HK-2 (cell line): ENCODE results near the gene ALDH18A1.
"Not testable (repeated sequence)": the region's sequence is repeated elsewhere in the genome, so short reads cannot be mapped to it uniquely, and the experiment has no call there.

Experiments used
- DNase-seq: peaks from one replicate; pipeline ENCODE4 v3.0.0-alpha.2; 2018; ENCODE audit not compliant: unreplicated experiment

ALDH18A1 gene

GRCh38 chr10:95650232-95650631, 6.3 kb downstream of the ALDH18A1 start:
- DNase-seq = no peak

- DNase-seq = no peak
These were observed 8.4 kb downstream of the ALDH18A1 start for GRCh38 chr10:95648138-95648537.

GRCh38 chr10:95646160-95646559, 10.4 kb downstream of the ALDH18A1 start:
- no peak for DNase-seq

DNA sequence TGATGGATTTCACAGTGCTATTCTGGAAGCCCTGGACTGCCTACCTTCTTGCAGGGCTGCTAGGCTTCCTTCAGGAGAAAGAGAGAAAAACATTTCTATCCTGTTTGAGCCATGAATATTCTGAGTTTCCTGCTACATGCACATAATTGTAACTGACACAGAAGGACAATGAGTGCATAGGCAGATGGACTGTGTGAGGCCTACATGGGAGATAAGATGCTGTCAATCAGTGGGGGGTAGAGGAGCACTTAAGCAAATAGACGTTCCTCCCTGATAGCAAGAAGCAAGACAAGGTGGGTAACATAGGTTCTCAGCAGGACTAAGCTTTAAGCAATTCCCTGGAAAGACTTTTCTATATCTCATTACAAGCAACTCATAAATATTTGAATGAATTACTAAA, 11.6 kb downstream of the ALDH18A1 start:
- DNase-seq = no peak

DNA sequence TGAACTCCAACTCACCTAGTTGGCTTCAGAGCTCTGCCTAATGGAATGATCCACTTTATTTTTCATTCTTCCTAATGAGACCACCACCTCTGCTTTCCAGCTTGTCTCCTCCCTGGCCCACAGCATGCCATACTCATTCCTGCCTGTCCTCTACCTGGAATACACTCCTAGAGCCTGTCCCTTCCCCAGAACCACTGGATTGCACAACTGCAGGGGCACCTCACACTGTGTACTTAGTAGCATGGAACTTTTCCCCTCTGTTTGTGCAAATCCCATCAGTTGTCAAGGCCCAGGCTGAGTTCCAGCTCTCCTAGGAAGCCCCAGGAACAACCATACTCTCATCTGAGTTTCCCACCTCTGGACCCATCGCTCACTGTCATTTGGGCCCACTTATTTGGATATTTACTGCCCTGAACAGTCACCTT, 15.6 kb downstream of the ALDH18A1 start:
- DNase-seq = no peak

- no peak for DNase-seq
These were observed 18.6 kb downstream of the ALDH18A1 start for GRCh38 chr10:95637911-95638310.

DNA sequence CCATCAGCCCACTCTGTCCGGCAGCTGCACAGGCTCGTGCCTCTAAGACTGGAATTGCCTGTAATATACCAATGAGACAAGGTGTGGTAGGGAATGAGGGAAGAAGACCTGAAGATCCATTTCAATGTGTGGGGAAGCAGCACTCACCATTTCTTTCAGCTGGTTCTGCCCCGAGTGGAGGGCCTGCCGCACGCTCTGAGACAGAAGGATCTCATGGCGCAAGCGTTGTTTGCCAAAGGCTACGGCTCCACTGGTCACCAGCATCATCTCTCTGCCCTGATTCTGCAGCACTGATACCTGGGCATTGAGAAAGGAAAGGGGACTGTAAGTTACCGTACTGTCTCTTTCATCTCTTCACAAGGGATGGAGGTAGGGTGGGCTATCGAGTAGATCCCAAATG, 19.4 kb downstream of the ALDH18A1 start:
- DNase-seq = no peak

DNA sequence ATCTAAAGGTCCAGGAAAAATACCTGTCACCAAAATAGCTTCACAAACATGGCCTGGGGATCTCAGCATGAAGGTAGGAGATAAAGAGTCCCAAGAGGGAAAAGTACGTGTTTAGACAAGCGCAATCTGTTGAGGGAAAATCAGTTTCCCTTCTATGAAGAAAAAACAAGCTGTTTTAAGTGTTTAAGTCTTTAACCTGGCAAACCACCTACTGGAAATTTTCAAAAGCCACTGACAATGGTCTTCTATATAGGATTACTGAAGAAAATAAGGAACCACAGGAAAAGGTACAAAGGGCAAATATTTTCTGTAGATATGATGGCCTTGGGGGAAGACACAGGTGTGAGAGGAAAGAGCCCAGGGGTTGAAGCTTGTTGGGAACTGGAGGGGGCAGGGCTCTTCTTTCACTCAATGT, 21.2 kb downstream of the ALDH18A1 start:
- DNase-seq = no peak

DNA sequence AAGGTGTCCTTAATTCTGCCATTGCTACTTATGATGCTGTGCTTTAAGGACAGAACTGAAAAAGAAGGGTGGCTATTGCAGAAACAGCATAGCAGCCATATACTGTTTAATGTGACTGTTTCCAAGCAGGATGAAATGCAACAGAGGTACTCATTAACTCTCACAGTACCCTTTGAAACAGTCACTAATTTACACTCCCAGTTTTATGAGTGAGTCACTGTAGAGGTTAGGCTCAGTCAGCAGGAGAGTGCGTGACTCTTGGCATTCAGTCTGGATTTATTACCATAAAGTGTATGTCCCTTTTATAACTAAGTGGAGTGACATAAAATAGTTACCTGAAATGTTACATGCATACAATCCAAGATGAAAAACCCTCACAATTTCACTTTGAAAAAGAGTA, 27.7 kb downstream of the ALDH18A1 start:
- DNase-seq = peak; percentile 29

DNA sequence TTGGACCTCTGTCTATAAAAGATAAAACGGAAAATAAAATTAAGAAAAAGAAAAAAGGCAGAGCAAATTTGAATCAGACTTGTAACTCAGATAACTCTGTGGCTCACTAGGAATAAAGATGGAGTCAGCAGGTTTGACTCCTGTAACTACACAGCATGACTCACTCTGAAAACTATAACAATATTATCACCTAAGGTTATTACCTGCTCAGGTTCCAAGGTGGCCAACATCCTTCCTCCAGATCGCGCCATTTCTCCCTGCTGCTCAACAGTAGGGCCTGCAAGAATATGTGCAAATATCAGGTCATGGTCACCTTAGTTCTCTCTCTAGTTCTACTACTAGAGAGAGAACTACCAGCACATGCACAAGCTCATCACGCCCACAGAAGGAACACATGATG, 30.0 kb downstream of the ALDH18A1 start:
- DNase-seq = no peak

- DNase-seq = not testable (repeated sequence)
These were observed 36.1 kb downstream of the ALDH18A1 start for GRCh38 chr10:95620415-95620814.

- no peak for DNase-seq
These were observed 38.4 kb downstream of the ALDH18A1 start for GRCh38 chr10:95618101-95618500.

DNA sequence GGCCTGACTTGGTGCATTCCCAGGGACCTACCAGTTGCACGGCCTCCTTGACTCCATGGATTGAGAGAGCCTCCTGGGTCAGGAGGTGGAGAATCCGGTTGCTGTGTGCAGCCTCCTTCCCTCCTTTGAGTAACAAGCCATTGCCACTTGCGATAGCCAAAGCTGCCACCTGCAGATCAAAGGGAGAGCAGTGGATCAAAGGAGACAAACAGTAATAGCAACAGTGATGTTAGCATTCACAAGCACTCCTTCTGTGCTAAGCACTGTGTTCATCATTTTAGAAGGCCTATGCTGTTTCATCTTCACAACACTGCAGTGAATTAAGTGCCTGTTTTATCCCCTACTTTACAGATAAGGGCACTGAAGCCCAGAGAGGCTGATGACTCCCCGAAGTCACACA, 40.1 kb downstream of the ALDH18A1 start:
- DNase-seq = no peak

- no peak for DNase-seq
These were observed 43.2 kb downstream of the ALDH18A1 start for GRCh38 chr10:95613330-95613729.

DNA sequence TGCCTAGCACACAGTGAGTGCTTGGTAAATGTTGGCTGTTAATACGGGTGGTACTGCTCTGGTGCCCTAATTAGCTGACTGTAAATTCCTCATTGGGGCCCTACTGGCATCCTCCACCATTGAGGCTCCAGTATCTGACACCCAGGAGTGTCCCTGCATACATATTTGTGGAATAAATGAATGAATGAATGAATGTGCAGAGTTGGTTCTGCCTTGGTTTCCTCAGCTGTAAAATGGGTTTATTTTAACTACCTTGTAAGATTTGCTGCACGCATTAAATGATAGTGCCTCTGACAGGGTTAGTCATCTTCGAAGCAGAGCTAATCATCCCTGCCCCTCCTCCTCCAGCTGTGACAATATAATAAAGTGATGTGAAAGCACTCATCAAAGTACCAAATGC, 45.8 kb downstream of the ALDH18A1 start:
- no peak for DNase-seq

DNA sequence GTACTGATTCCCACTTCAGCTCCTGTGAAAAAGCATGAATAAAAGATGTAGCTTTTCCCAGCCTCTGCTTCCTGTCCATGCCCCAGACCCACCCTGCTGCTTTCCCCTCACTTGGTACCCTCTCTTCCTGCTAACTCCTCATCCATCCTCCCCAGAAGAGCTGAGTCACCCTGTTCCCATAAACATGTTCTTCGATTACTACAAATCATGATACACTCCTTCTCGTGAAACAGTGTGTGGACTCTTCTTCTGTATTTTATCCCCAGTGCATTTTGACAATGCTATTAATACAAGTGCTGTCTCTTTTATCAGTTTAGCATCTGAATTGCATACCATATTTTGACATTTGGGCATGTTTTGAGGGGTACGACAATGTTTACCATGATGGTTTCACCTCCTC, 49.6 kb downstream of the ALDH18A1 start:
- no peak for DNase-seq

- DNase-seq = no peak
These were observed 51.3 kb downstream of the ALDH18A1 start for GRCh38 chr10:95605163-95605562.

DNA sequence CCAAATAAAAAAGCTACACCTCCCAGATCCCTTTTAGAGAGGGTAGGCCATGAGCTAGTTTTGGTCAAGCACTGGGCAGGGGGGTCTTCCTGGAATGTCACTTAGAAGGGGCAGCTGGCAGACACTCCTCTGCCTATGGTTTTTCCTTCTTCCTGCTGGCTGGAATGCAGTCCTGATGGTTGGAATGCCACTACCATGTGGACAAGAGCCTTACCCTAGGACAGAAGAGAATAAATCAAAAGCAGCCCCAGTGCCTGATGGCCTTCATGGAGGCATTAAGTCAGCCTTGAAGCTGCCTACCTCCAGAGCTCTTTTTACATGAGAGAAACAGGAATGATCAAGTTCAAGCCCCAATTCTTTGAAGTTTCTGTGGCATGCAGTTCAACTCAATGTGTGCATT, 51.9 kb downstream of the ALDH18A1 start:
- no peak for DNase-seq

GRCh38 chr10:95602382-95602781, 54.1 kb downstream of the ALDH18A1 start:
- no peak for DNase-seq

DNA sequence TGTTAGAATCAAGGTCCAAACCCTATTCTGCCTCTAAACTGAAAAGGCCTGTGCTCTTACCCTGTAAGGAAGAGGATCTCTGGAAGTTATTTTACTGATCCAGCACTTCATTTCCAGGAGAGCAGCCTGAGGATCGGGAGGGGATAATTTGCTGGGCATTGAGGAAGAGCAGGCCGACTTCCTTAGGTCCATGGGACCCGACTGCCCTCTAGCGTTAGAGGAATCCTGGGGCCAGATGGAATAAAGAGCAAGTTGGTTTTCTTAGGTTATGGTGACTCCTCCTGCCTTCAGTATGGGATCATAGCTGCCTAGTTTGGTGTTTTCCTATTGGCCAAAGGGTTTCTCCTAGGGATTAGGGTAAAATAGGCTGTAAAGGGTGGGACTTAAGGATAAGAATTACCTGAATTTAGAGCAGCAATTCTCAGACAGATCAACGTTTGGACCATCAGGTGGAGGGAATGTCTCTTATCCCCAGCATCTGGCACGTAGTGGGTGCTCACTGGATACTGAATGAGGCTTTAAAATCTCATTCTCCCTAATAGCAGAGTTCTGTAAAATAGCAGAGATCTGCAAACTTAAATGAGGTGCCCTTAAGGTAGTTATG, 55.3 kb downstream of the ALDH18A1 start:
- DNase-seq = peak; percentile 77

GRCh38 chr10:95600158-95600557, 56.4 kb downstream of the ALDH18A1 start:
- DNase-seq = no peak

DNA sequence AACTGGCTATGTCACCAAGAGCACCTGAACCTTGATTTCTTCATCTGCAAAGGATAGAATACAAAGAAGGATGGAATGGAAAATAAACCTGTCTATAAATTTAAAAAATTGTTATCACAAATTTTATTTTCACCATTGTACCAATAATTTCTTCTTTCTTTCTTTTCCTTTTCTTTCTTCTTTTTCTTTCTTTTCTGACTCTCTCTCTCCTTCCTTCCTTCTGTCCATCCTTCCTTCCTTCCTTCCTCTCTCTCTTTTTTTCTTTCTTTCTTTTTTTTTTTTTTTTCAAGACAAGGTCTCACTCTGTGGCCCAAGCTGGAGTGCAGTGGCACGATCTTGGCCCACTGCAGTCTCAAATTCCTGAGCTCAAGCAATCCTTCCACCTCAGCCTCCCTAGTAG, 58.7 kb downstream of the ALDH18A1 start:
- DNase-seq = no peak

- DNase-seq = no peak
These were observed 68.5 kb downstream of the ALDH18A1 start for GRCh38 chr10:95588025-95588424.

DNA sequence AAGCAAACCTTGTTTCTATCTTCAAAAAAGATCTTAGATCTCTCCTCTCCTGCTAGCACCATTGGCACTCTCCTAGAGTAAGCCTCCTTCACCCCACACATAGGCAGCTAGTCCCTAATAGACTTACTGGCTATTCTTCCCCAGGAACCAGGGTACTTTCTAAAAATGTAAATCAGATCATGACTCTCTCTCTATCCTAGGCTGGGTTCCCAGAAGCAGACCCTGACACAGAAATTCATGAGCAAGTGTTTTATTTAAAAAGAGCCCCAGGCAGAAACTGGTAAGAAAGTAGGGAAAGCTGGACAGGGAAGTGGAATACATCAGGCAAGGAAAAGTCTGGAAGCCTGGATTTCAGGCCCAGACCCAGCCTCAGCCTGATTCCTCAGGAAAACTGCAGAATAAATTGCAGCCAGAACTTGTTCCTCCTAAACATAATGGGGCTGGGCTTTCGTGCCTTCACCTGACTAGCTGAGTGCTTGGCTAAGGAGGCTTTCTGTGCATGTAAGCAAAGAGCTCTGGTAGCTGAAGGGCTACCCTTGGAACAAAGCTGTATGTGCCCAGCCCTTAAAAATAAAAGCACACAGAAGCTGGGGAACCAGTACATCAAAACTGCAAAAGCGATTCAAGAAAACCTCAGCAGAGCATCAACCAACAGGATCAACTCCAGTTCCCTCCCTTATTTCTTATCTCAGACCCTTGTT, 76.5 kb downstream of the ALDH18A1 start:
- no peak for DNase-seq
